NCI-H1436 (cell line): ENCODE results near the gene TMX2.
"Not testable (repeated sequence)": the region's sequence is repeated elsewhere in the genome, so short reads cannot be mapped to it uniquely, and the experiment has no call there.

Experiments
- DNase-seq: peaks from one replicate; lab custom pipeline; 2025; lab: John Stamatoyannopoulos, UW

The TMX2 gene

DNA sequence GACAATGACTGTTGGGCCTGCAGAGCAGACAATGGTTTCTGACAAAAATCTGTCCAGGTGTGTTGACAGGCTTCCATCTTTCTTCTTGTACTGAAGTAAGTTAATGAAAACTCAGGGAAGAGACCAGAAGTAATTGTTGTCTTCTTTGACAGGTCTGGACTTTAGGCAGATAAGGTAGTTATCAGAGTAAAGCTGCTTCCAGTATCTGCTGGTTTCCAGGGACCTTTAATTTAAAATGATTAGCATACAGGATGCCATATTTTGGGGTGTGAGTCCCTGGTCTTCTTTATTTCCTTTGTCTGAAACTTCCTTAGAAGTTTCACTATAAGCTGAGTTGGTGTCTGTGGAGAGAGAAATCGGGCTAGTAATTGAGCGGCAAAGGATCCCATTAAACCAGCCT is 1.4 kb downstream of the TMX2 start:
- no peak for DNase-seq

DNA sequence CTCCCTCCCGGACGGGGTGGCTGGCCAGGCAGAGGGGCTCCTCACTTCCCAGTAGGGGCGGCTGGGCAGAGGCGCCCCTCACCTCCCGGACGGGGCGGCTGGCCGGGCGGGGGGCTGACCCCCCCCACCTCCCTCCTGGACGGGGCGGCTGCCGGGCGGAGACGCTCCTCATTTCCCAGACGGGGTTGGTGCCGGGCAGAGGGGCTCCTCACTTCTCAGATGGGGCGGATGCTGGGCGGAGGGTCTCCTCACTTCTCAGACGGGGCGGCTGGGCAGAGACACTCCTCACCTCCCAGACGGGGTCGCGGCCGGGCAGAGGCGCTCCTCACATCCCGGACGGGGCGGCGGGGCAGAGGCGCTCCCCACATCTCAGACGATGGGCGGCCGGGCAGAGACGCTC is 4.3 kb downstream of the TMX2 start:
- DNase-seq = not testable (repeated sequence)

DNA sequence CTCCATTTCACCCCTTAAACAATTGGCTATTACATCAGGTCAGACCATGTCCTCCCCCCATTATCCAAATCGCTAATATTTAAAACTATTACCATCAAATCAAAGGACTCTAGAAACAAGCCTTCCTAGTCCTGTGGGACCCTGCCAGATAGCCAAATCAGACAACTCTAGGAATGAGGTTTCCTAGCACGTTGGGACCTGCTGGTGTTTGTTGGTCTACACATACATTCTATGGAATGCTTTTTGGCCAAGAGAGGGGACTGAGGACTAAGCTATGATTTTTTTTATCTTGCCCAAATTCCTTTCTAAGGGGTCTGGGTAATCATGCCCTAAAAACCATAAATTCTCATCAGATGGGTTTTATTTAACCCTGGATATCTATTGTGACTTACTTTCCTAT is 14.8 kb downstream of the TMX2 start:
- no peak for DNase-seq

DNA sequence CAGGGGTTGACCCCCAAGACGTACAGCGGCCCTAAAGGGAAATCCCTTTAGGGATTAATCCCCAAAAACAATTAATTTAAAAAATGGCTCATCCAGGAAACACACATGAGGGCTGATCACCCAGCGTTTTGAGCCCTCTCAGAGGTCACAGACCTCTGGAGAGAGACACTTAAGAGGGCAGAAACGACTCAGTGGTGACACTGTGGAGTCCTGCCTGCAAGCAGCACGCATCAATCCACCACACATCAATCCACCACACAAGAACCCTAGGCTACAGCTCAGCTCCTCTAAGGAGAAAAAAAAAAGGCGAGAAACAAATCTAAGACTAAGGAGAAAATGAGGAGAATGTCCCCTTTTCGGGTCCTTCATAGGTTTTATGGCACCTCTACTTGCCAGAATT is 16.4 kb downstream of the TMX2 start:
- DNase-seq = no peak

DNA sequence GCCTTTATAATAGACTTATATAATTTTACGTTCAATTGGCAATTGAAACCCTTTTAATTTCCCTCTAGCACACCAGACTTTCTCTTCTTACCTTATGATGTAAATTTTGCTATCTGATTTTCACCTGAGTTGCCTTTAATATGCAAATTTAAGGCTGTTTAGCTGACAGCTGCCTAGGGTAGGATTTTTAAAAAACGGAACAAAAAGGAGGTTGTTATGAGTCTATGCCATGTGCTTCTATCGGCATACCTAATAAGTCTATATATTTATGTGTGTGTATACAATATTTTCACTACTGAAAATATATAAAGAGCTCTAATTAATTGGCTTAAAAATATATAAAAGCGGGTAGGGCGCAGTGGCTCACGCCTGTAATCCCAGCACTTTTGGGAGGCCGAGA is 17.1 kb downstream of the TMX2 start:
- DNase-seq = no peak

DNA sequence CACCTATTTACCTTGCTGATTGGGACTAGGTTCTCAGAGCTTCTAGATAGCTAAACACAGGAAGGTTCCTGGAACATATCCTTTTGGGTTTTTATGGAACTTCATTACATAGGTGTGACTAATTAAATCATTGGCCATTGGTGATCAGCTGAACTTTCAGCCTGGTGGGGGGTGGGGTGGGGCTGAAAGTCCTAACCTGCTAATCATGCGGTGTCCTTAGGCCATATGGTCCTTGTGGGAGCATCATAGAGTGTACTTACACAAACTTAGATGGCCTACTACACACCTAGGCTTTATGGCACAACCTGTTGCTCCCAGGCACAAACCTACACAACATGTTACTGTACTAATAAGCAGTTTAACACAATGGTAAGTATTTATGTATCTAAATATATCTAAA is 20.3 kb downstream of the TMX2 start:
- no peak for DNase-seq

DNA sequence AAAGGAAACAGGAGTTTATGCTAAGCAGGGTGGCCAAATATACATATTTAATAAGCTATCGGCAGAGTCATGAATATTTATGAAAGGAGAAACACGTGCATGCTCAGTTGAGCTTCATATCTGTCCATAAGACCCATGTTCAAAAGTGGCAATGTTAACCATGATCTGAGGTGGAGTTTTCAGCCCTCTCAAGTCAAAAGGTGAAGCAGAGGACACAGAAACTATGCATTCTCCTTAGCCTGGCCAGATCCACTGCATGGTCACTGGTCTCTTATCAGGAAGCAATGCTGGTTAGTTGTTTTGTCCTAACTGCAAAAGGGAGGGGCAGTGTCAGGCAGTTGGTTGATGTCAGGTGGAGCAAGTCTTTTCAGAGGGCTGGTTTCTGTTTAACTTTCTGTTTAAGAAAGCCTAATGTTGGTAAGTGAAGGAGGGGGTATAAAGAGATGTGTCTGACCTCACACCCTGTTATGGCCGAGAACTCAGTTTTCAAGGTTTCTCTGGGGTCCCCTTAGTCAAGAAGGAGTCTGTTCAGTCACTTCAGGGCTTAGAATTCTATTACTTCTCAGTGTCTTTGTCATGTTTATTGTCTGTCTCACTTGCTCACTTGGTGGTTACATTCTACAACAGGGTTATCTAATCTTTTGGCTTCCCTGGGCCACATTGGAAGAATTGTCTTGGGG is 23.4 kb downstream of the TMX2 start:
- DNase-seq = no peak

DNA sequence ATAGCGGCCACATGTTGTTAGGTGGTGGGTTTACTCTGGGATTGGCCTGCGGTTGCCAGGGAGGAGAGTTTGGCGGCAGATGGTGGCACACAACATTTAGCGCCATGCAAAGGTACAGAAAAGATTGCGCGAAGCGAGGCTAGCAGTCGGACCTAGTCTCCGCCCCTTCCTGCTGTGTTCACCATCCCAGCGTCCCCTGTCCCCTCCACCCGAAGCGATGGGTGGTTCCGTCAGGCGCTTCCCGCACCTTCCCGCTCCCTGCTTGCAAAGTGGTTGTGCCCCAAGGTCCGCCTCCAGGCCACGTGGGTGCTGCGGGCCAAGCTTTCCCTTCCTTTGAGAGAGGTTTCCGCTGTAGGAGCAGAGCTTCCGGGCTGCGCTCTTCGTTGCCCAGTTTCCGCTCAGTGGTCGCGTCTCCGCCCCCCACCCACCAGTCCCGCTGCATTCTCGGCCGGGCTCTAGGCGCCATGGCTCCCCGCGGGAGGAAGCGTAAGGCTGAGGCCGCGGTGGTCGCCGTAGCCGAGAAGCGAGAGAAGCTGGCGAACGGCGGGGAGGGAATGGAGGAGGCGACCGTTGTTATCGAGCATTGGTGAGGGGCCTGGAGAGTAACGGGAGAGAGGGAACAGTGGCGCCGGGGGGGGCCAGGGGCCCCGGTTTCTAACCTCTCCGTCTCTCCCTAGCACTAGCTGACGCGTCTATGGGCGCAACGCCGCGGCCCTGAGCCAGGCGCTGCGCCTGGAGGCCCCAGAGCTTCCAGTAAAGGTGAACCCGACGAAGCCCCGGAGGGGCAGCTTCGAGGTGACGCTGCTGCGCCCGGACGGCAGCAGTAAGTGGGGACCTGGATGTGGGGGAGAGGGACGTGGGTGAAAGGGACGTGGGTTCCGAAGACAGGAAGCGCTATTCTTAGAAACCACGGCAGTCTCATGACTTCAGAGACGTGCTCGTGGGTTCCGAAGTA is 29.0 kb downstream of the TMX2 start, which contains the start of gene SELENOH:
SELENOH (plus strand) TSS at position 360 of the 955 bp plus-strand sequence; CDS start at position 465, 105 bp downstream.
- peak; percentile 96 for DNase-seq

DNA sequence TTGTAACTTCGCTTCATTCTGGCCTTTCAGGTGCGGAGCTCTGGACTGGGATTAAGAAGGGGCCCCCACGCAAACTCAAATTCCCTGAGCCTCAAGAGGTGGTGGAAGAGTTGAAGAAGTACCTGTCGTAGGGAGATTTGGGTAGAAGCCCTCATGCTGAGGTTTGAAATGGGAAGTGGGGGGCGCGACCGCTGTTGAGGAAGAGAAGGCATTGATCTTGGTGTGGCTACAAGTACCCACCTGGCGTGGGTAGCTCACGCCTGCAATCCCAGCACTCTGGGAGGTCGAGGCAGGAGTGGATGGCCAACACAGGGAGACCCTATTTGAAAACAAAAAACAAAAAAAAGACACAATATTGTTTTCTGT is 29.7 kb downstream of the TMX2 start:
- DNase-seq = no peak

DNA sequence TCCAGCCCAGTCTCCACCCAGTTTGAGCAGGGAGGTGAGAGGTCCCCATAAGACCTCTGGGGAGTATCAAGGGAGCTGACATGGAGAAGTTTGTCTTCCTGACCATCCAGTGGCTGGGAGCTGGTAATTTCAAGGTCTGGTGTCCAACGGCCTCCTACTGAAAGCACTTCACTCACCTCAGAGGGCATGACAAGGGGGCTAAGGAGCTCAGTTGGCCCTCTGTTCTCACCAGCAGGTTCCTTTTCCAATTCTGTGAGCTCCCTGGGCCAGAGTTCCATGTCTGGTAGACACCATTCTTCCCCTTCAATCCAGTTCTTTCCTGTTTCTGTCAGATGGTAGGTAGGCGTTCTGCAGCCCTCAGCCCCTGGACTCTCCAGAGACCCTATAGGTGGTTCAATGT is 32.0 kb downstream of the TMX2 start:
- no peak for DNase-seq

DNA sequence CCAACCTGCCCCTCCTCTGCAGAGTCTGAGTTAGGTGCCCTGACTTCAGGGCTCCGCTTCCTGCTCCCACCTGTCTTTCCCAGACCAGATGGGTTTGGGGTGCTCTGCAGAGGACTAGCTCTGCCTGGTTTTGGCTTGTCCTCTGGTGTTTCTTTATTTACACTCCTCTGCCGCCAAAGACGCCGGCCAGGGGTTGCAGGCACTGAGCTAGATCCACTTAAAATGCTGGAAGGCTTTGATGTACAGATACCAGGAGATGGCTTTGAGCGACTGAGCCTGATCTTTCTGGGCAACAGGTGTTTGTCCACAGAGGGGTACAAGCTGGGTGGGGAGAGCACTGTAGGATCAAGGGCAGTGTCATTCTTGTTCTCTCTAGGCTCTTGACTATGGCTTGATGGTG is 32.8 kb downstream of the TMX2 start:
- no peak for DNase-seq

DNA sequence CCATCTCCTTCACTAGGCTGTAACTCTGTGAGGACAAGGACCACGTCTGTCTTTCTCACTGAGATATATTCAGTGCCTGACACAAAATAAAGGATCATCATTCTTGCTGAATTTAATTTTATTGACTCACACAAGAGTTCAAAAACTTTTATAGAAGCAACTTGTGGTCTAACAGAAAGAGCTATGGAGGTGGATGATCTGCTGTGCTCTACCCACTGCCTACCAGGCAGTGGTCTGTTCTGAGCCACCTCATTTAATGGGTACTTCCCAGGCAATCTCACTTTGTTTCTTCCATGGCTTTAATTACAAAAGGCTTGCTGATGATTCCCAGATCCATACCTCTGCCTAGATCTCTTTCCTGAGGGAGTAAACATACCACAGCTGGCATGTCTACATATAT is 34.5 kb downstream of the TMX2 start:
- no peak for DNase-seq

DNA sequence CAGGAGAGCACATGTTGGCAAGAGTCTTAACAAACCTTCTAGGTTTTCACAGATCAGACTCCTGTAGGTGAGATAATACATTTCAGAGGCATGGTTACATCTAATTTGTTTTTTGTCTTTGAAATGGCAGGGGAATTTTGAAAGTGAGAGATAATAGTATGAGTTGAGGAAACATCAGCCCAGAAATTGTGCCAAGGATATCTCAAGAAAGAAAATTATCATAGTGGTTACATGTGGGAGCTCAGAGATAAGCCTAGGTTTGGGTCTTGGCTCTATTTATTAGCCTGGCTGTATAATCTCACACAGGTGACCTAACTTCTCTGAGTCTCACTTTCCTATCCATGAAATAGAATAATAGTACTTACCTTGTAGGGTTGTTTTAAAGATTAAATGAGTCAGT is 38.8 kb downstream of the TMX2 start:
- DNase-seq = no peak

DNA sequence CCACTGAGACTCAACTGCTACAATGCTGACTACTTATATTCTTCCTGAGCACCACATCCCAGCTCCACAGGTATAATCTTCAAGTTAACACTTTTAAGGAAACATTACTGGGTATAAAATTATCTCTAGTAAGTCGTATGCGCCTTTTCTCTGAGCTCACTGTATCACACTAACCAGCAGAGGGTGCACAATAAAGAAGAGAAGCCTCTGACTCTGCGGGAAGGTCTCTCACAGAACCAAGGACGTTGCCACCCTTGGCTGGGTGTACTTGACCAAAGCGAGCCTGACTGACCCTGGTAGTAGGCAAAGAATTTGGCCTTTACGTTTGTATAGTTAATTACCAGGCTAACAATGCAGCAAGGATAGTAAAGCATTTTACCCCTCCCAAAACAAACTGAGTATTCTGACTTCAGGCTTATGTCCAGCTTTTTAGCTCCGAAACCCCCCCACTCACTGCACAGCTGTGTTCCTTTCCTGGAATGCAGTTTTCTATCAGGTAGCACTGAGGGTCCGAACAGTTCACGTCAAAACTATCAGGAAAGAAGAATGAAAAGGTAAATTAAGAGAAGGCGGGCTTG is 39.4 kb downstream of the TMX2 start, which contains the start of gene BTBD18:
BTBD18 (minus strand) TSS at position 144 of the 578 bp plus-strand sequence. CDS start 631 bp downstream, outside the sequence.
- no peak for DNase-seq

DNA sequence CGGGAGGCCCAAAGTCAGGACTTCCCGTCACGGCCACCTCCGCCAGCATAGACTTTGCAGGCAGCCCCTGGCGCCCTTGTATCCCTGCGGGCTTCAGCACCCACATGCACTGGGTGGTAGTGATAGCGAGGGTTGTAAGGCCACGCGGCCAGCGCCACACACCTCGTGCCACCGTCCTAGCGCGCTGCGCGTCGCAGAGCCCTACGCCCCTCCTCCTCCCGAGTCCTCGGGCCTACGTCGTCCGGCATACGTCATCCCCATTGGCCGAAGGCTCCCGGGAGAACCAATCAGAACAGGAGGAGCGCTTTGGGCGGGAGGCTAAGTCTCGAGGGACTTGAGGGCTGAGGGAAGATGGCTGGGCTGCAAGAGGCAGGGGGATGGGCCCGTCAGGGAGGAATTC is 40.6 kb downstream of the TMX2 start:
- DNase-seq = no peak

DNA sequence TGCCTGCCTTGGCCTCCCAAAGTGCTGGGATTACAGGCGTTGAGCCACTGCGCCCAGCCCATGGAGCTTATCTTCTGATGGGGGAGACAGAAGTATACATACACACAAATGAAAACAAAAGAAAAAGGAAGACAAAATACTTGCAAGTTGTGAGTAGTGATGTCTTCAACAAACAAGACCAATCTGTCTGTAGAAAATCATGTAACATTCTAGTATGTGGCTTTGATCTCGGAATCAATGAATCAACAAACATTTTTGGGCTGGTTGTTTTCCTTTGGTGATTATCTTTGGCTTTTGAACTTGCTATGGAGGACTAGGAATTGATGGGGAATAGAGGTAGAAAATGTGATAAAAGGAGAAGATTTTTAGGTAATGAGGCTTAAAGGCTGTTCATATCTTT is 45.8 kb downstream of the TMX2 start:
- no peak for DNase-seq

DNA sequence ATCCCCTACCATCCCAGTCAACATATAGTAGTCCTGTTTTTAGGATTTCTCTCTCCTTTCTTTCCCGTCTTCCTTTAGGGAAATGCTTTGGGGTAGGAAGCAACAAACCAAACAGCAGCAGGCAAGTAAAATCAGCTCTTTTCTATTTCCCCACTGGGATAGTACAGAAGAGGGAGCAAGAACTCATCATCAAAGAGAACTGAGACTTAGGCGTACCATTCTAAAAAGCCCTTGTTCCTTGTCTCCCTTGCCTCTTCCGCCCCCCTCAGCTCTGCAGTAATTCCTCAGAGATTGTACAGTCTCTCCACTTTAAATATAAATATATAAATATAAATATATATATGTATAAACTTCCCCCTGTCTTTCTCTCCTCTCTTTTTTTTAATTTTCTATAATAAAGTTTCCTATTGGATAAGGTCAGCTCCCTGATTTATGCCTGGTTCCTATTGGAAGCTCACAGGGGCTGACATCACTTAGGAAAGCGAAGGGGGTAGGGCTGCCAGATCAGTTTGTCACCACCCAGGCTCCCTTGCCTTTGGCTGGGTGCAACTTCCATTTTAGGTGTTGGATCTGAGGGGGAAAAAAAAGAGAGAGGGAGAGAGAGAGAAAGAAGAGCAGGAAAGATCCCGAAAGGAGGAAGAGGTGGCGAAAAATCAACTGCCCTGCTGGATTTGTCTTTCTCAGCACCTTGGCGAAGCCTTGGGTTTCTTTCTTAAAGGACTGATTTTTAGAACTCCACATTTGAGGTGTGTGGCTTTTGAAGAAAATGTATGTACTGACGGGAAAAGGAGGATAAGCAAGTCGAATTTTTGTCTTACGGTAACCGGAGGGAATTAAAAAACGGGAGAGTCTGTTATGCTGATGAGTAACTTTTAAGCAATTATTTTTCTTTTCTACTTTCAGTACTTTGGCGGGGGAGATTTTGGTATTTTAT is 49.2 kb downstream of the TMX2 start, which contains the start of gene CTNND1:
CTNND1 (plus strand) TSS at position 502 of the 934 bp plus-strand sequence. CDS start 29,677 bp downstream, outside the sequence.
- DNase-seq = no peak

DNA sequence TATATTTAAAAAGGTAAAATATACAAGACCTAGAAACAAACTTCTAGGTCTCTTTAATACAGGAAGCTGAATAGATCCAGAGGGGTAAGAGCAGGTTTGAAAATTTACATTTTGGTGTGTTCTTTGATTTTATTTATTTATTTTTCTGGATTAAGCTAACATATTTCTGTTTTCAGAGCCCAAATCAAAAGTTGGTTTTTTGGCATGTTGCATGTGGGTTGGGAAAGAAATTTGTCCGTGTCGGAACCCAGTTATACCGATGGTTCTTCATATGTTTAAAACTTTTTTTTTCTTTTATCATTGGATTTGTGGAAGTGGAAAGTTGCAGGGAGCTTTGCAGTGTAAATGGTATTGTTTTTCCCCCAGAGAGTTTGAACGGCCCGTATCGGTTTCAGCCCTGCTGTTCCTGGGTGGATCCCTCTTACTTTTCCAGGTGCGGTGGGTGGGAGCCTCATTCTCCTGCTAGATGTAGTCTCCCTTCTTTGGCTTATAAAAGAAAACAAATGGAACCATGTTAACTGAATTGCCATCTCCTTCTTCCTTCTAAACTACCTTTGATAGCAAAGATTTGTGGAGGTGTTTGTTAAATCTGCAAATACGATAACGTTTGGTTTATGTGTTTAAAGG is 50.0 kb downstream of the TMX2 start:
- DNase-seq = no peak

DNA sequence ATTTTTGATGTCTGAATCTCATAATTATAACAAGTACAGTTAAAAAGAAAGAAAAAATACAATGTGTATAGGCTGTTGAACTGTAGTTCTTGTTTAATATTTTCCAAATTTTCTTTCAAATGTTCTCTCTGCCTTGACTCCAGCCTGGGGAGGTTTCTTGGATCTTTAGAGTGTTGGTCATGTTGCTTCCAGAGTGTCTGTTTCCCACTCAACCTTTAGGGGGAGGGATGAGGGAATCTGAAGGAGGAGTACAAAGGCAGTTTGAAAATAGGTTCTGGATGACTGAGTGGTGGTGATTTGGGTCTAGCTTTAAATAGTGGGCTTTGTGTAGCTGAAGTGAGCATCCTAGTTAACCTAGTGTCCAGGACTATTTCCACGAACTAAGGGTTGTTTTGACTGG is 51.2 kb downstream of the TMX2 start:
- no peak for DNase-seq

DNA sequence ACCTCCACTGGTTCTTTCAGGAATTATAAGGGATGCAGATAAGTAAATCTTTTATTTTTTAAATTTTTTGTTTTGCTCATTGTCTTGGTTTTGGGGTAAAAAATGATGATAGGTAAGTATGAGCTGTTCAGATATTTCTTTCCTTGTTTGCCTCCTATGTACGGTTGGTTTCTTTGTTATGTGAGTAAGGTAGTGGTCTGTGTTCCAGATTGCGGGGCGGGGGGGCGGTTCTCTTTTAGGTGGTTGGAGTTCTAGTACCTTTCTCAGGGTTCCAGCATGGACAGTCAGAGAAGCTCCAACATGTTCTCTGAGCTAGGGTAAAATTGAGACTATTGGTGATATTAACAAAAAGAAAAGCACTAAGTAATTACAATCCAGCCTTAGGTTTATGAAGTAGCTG is 51.6 kb downstream of the TMX2 start:
- DNase-seq = no peak

DNA sequence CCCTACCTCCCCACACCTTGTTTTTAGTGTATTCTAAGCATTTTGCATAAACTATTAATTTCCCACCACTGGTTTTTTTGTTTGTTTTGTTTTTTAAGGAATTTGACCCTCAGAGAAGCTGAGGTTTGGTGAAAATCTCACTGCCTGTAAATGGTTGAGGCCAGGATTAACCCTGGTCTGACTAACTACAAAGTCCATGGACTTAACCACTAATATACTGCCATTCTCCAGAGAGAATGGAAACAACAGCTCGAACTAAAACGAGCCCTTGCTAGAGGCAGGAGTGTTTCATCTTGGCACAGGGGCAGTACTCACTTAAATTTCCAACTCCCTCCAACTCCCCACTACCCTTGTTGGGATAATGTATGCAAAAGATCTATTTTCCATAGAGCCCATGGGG is 52.2 kb downstream of the TMX2 start:
- no peak for DNase-seq
